ENCODE results near the gene PPP2R2C.

- TF ChIP-seq, protein P1, sequence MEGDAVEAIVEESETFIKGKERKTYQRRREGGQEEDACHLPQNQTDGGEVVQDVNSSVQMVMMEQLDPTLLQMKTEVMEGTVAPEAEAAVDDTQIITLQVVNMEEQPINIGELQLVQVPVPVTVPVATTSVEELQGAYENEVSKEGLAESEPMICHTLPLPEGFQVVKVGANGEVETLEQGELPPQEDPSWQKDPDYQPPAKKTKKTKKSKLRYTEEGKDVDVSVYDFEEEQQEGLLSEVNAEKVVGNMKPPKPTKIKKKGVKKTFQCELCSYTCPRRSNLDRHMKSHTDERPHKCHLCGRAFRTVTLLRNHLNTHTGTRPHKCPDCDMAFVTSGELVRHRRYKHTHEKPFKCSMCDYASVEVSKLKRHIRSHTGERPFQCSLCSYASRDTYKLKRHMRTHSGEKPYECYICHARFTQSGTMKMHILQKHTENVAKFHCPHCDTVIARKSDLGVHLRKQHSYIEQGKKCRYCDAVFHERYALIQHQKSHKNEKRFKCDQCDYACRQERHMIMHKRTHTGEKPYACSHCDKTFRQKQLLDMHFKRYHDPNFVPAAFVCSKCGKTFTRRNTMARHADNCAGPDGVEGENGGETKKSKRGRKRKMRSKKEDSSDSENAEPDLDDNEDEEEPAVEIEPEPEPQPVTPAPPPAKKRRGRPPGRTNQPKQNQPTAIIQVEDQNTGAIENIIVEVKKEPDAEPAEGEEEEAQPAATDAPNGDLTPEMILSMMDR (IDR thresholded peaks at IDR 0.05; ENCODE audit: insufficient read depth, low read length), result no peak
- TF ChIP-seq, protein P2, sequence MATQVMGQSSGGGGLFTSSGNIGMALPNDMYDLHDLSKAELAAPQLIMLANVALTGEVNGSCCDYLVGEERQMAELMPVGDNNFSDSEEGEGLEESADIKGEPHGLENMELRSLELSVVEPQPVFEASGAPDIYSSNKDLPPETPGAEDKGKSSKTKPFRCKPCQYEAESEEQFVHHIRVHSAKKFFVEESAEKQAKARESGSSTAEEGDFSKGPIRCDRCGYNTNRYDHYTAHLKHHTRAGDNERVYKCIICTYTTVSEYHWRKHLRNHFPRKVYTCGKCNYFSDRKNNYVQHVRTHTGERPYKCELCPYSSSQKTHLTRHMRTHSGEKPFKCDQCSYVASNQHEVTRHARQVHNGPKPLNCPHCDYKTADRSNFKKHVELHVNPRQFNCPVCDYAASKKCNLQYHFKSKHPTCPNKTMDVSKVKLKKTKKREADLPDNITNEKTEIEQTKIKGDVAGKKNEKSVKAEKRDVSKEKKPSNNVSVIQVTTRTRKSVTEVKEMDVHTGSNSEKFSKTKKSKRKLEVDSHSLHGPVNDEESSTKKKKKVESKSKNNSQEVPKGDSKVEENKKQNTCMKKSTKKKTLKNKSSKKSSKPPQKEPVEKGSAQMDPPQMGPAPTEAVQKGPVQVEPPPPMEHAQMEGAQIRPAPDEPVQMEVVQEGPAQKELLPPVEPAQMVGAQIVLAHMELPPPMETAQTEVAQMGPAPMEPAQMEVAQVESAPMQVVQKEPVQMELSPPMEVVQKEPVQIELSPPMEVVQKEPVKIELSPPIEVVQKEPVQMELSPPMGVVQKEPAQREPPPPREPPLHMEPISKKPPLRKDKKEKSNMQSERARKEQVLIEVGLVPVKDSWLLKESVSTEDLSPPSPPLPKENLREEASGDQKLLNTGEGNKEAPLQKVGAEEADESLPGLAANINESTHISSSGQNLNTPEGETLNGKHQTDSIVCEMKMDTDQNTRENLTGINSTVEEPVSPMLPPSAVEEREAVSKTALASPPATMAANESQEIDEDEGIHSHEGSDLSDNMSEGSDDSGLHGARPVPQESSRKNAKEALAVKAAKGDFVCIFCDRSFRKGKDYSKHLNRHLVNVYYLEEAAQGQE (IDR thresholded peaks at IDR 0.05; ENCODE audit: insufficient replicate concordance, low read depth), result no peak
- TF ChIP-seq POLR2AphosphoS5 (IDR thresholded peaks at IDR 0.05; ENCODE audit: low read depth), result no peak
These were observed 117.8 kb downstream of the PPP2R2C start for GRCh38 chr4:6354626-6355025.

Data from HL-60 (cell line).